HepG2 (cell line): ENCODE data around the gene DPP7. TPM values are rescaled to one million over a fixed set of nuclear protein-coding genes. Genes with fewer than 3 reads are reported as not detected.

Experiments used
- JUNB ChIP-seq: sonication (generic); formaldehyde crosslinking; IDR thresholded peaks from 2 replicates; pipeline ENCODE4 v1.8.0; 2022; ENCODE audit warnings: missing genetic modification reagents, mild to moderate bottlenecking, borderline replicate concordance
- PAWR ChIP-seq: sonication (generic); formaldehyde crosslinking; IDR thresholded peaks from 2 replicates; pipeline ENCODE4 v1.4.0; 2020; ENCODE audit warnings: missing genetic modification reagents, mild to moderate bottlenecking, borderline replicate concordance
- SUZ12 ChIP-seq: fragments of 150-350 bp; IDR thresholded peaks from 2 replicates; pipeline ENCODE4 v1.6.1; 2014; ENCODE audit warnings: low read depth, low read length
- ZNF510 ChIP-seq: sonication (generic); formaldehyde crosslinking; IDR thresholded peaks from 2 replicates; pipeline ENCODE4 v1.4.0; 2020; ENCODE audit warnings: low read depth, mild to moderate bottlenecking, missing genetic modification reagents
- ZNF546 ChIP-seq: sonication (generic); formaldehyde crosslinking; conservative IDR thresholded peaks from 2 replicates; pipeline ENCODE4 v1.8.1; 2023; ENCODE audit warnings: mild to moderate bottlenecking, missing genetic modification reagents
- polyA plus RNA-seq, 8 experiments: library from polyadenylated mRNA; depleted of rRNA in 3 of 8; stranded (reverse) in 7 of 8; unstranded in 1 of 8; fragments of >200 nt; fragmentation: Illumina TruSeq in 4 of 8; extraction: Trizol in 4 of 8; gene quantifications; 2 replicates each; pipeline versions ENCODE4 v1.2.1 to v1.2.3, GENCODE V29; 2011 to 2016; ENCODE audit warnings: low read depth in 4 of 8, missing spikeins in 1 of 8, mixed read lengths in 1 of 8; ENCODE audit not compliant: insufficient read depth in 1 of 8
- total RNA-seq, 5 experiments: library from RNA; depleted of rRNA; stranded (reverse); fragments of >200 nt; fragmentation: Illumina TruSeq; extraction: Trizol; gene quantifications; 2 replicates each; pipeline ENCODE4 v1.2.3, GENCODE V29; 2016; ENCODE audit warnings: low read depth in 1 of 5
- TF ChIP-seq, protein P1 (sequence below): sonication (generic); formaldehyde crosslinking; IDR thresholded peaks from 2 replicates; pipeline ENCODE4 v1.4.0; 2020; ENCODE audit warnings: mild to moderate bottlenecking, missing genetic modification reagents, borderline replicate concordance
- TF ChIP-seq, protein P2 (sequence below): sonication (generic); formaldehyde crosslinking; IDR thresholded peaks from 2 replicates; pipeline ENCODE4 v1.4.0; 2020; ENCODE audit warnings: missing genetic modification reagents
- TF ChIP-seq, protein P3 (sequence below): sonication (generic); formaldehyde crosslinking; IDR thresholded peaks from 2 replicates; pipeline ENCODE4 v1.4.0; 2020; ENCODE audit warnings: missing genetic modification reagents
- TF ChIP-seq, protein P4 (sequence below): sonication (generic); formaldehyde crosslinking; IDR thresholded peaks from 2 replicates; pipeline ENCODE4 v1.8.1; 2022; ENCODE audit warnings: low read depth, mild to moderate bottlenecking, missing genetic modification reagents
- TF ChIP-seq, protein P5 (sequence below): IDR thresholded peaks from 2 replicates; pipeline ENCODE4 v1.6.1; 2012; ENCODE audit warnings: low read depth, low read length, improper control_type of control experiment

Gene DPP7
- total and polyA plus RNA-seq, 2 of the 13 experiments (the other 11 are each of a cell fraction or from before 2014, with no cell fraction given): 1.2 to 4.5 TPM

DNA sequence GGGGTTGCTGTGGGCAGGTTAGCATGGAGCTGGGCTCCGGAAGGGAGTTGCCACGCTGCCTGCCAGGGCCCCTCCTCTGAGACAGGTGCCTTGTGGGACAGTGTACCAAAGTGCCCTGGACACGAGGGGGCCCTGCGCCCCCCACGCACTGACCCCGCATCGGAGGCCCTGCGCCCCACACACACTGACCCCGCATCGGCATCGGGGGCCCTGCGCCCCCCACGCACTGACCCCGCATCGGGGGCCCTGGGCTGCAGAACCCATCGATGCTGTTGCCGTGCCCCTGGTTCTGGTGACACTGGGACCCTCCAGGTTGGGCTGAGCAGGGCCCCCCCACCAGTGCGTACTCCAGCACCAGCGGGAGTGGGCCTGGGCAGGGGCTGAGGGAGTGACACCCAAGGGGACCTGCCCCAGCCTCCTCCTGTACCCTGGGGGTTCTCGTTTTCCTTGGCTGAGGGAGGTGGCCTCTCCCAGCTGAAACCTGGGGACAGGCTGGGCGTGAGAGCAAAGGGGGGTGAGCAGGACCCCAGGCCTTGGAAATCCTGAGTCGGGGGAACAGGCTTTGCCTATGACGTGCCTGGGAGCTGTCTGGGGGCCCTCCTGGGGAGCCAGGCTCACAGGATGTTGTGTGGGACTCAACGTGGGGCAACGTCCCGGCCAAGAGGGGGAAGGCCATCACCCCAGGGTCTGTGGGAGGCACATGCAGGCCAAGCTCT lies 51.1 kb downstream of the DPP7 start (continued):
- TF ChIP-seq, protein P1, sequence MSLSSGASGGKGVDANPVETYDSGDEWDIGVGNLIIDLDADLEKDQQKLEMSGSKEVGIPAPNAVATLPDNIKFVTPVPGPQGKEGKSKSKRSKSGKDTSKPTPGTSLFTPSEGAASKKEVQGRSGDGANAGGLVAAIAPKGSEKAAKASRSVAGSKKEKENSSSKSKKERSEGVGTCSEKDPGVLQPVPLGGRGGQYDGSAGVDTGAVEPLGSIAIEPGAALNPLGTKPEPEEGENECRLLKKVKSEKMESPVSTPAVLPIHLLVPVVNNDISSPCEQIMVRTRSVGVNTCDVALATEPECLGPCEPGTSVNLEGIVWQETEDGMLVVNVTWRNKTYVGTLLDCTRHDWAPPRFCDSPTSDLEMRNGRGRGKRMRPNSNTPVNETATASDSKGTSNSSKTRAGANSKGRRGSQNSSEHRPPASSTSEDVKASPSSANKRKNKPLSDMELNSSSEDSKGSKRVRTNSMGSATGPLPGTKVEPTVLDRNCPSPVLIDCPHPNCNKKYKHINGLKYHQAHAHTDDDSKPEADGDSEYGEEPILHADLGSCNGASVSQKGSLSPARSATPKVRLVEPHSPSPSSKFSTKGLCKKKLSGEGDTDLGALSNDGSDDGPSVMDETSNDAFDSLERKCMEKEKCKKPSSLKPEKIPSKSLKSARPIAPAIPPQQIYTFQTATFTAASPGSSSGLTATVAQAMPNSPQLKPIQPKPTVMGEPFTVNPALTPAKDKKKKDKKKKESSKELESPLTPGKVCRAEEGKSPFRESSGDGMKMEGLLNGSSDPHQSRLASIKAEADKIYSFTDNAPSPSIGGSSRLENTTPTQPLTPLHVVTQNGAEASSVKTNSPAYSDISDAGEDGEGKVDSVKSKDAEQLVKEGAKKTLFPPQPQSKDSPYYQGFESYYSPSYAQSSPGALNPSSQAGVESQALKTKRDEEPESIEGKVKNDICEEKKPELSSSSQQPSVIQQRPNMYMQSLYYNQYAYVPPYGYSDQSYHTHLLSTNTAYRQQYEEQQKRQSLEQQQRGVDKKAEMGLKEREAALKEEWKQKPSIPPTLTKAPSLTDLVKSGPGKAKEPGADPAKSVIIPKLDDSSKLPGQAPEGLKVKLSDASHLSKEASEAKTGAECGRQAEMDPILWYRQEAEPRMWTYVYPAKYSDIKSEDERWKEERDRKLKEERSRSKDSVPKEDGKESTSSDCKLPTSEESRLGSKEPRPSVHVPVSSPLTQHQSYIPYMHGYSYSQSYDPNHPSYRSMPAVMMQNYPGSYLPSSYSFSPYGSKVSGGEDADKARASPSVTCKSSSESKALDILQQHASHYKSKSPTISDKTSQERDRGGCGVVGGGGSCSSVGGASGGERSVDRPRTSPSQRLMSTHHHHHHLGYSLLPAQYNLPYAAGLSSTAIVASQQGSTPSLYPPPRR (CRISPR knock-in tag): 0 out of 2 replicates have a peak, but pooled peaks have one; percentile 11
- TF ChIP-seq, protein P2, sequence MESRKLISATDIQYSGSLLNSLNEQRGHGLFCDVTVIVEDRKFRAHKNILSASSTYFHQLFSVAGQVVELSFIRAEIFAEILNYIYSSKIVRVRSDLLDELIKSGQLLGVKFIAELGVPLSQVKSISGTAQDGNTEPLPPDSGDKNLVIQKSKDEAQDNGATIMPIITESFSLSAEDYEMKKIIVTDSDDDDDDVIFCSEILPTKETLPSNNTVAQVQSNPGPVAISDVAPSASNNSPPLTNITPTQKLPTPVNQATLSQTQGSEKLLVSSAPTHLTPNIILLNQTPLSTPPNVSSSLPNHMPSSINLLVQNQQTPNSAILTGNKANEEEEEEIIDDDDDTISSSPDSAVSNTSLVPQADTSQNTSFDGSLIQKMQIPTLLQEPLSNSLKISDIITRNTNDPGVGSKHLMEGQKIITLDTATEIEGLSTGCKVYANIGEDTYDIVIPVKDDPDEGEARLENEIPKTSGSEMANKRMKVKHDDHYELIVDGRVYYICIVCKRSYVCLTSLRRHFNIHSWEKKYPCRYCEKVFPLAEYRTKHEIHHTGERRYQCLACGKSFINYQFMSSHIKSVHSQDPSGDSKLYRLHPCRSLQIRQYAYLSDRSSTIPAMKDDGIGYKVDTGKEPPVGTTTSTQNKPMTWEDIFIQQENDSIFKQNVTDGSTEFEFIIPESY (CRISPR knock-in tag): no peak
- TF ChIP-seq JUNB (no peak), ZNF546 (CRISPR knock-in tag) (0 out of 2 replicates have a peak, but pooled peaks have one; percentile 53), ZNF510 (CRISPR knock-in tag) (no peak), PAWR (CRISPR knock-in tag) (no peak), SUZ12 (no peak)
- TF ChIP-seq, protein P3, sequence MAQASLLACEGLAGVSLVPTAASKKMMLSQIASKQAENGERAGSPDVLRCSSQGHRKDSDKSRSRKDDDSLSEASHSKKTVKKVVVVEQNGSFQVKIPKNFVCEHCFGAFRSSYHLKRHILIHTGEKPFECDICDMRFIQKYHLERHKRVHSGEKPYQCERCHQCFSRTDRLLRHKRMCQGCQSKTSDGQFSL (CRISPR knock-in tag): 0 out of 2 replicates have a peak, but pooled peaks have one; percentile 3
- TF ChIP-seq, protein P4, sequence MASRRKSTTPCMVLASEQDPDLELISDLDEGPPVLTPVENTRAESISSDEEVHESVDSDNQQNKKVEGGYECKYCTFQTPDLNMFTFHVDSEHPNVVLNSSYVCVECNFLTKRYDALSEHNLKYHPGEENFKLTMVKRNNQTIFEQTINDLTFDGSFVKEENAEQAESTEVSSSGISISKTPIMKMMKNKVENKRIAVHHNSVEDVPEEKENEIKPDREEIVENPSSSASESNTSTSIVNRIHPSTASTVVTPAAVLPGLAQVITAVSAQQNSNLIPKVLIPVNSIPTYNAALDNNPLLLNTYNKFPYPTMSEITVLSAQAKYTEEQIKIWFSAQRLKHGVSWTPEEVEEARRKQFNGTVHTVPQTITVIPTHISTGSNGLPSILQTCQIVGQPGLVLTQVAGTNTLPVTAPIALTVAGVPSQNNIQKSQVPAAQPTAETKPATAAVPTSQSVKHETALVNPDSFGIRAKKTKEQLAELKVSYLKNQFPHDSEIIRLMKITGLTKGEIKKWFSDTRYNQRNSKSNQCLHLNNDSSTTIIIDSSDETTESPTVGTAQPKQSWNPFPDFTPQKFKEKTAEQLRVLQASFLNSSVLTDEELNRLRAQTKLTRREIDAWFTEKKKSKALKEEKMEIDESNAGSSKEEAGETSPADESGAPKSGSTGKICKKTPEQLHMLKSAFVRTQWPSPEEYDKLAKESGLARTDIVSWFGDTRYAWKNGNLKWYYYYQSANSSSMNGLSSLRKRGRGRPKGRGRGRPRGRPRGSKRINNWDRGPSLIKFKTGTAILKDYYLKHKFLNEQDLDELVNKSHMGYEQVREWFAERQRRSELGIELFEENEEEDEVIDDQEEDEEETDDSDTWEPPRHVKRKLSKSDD (CRISPR knock-in tag): no peak
- TF ChIP-seq, protein P5, sequence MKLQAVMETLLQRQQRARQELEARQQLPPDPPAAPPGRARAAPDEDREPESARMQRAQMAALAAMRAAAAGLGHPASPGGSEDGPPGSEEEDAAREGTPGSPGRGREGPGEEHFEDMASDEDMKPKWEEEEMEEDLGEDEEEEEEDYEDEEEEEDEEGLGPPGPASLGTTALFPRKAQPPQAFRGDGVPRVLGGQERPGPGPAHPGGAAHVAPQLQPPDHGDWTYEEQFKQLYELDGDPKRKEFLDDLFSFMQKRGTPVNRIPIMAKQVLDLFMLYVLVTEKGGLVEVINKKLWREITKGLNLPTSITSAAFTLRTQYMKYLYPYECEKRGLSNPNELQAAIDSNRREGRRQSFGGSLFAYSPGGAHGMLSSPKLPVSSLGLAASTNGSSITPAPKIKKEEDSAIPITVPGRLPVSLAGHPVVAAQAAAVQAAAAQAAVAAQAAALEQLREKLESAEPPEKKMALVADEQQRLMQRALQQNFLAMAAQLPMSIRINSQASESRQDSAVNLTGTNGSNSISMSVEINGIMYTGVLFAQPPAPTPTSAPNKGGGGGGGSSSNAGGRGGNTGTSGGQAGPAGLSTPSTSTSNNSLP: no peak
